ENCODE data around the gene CAPG. TPM values are rescaled to one million over a fixed set of nuclear protein-coding genes. Genes with fewer than 3 reads are reported as not detected.

The CAPG gene
- total and polyA plus RNA-seq, 7 donors, result 20.9 to 230 (median 33.0) TPM

DNA sequence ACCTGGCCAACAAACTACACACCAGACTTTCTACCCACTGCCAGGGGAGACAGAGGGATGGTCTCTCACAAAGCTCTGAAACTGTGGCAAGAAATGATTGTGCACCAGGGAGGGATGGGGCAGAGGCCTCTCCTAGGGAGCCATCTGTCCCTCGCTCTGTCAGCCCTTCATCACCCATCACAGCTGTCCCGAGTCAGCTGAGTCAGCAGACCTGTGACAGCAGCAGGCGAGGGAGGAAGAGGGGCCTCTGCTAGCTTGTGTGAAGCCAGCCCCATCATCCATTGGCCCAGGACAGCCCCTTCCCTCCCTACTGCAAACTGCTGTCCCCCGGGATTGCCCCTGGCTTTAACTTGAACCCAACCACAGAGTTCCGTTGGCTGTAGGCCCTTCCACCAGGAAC, 13.4 kb upstream of the CAPG start:
- no peak for DNase-seq
- Histone ChIP-seq H3K36me3 (no peaks in the 10 kb centered on the region), H3K27ac (no peak overlapping the region), H3K4me1 (peaks cover 0 to 26% (median 24%) of the 10 kb centered on the region in 4 donors), H3K9me3 (no peaks in the 10 kb centered on the region), H3K4me3 (no peak overlapping the region), H3K27me3 (no peaks in the 10 kb centered on the region)
- TF ChIP-seq CTCF (IDR thresholded peaks at IDR 0.05) (no peak), EP300 (IDR thresholded peaks at IDR 0.05) (no peak), POLR2AphosphoS5 (IDR thresholded peaks at IDR 0.05) (no peak), POLR2A (IDR thresholded peaks at IDR 0.05) (no peak)
- 68 to 89% methylated on average over 5 of the region's 5 CpGs for WGBS, 2 donors
- intact Hi-C loops (cut with DNase I), result no loop called here

GRCh38 chr2:85422072-85422457, 11.9 kb upstream of the CAPG start:
- no peak for TF ChIP-seq POLR2A (IDR thresholded peaks at IDR 0.05)
- no peak for TF ChIP-seq CTCF (IDR thresholded peaks at IDR 0.05)
- TF ChIP-seq POLR2AphosphoS5 (IDR thresholded peaks at IDR 0.05), result no peak
- Histone ChIP-seq H3K27me3 (no peaks in the 10 kb centered on the region), H3K4me1 (peaks cover 0 to 32% (median 30%) of the 10 kb centered on the region in 4 donors), H3K9me3 (no peaks in the 10 kb centered on the region), H3K4me3 (no peak overlapping the region), H3K27ac (peak overlapping the region in 2 of 4 donors; percentile 92 to 94), H3K36me3 (no peaks in the 10 kb centered on the region)
- intact Hi-C loops (cut with DNase I), result no loop called here
- WGBS, 2 donors, result 88 to 92% methylated on average over 2 of the region's 2 CpGs
- no peak for DNase-seq

- DNase-seq, result no peak
- 25 to 63% methylated on average over 13 of the region's 13 CpGs for WGBS, 2 donors
- H3K4me3 ChIP-seq, result no peak overlapping the region
- H3K36me3 ChIP-seq, result no peaks in the 10 kb centered on the region
- H3K27me3 ChIP-seq, result no peaks in the 10 kb centered on the region
- H3K27ac ChIP-seq, result peak overlapping the region; percentile 66 to 94 (median 93)
- H3K9me3 ChIP-seq, result no peaks in the 10 kb centered on the region
- intact Hi-C loops (cut with DNase I), result loop anchor here (2.0 kb wide), 2 partner anchors 117 to 181 kb away; partner anchors contain the start of genes MAT2A and TMEM150A
- peaks cover 0 to 32% (median 30%) of the 10 kb centered on the region in 4 donors for H3K4me1 ChIP-seq
- TF ChIP-seq EP300 (IDR thresholded peaks at IDR 0.05) (no peak), POLR2A (IDR thresholded peaks at IDR 0.05) (no peak), POLR2AphosphoS5 (IDR thresholded peaks at IDR 0.05) (no peak), CTCF (IDR thresholded peaks at IDR 0.05) (no peak)
These were observed 11.3 kb upstream of the CAPG start for GRCh38 chr2:85421260-85422071.

- TF ChIP-seq CTCF (IDR thresholded peaks at IDR 0.05) (peak; percentile 99 to 100 (median 100)), POLR2A (IDR thresholded peaks at IDR 0.05) (no peak), EP300 (IDR thresholded peaks at IDR 0.05) (no peak), POLR2AphosphoS5 (IDR thresholded peaks at IDR 0.05) (peak in 3 of 4 donors; percentile 39 to 55 (median 50))
- Histone ChIP-seq H3K9me3 (no peaks in the 10 kb centered on the region), H3K27ac (peak overlapping the region; percentile 66 to 94 (median 93)), H3K4me1 (peaks cover 0 to 32% (median 30%) of the 10 kb centered on the region in 4 donors), H3K36me3 (no peaks in the 10 kb centered on the region), H3K27me3 (no peaks in the 10 kb centered on the region), H3K4me3 (peak overlapping the region in 2 of 4 donors; percentile 3 to 10)
- intact Hi-C loops (cut with DNase I), result loop anchor here (1.0 to 2.0 kb wide), 3 partner anchors 118 to 182 kb away; partner anchors contain the start of genes MAT2A and TMEM150A
- 20 to 25% methylated on average over 22 of the region's 22 CpGs for WGBS, 2 donors
- DNase-seq, result peak; percentile 94
These were observed 10.5 kb upstream of the CAPG start for GRCh38 chr2:85420536-85421259.

Measured in sigmoid colon (tissue), 7 donors.